Measurements from ENCODE around the gene PRKAG2.

The PRKAG2 gene

DNA sequence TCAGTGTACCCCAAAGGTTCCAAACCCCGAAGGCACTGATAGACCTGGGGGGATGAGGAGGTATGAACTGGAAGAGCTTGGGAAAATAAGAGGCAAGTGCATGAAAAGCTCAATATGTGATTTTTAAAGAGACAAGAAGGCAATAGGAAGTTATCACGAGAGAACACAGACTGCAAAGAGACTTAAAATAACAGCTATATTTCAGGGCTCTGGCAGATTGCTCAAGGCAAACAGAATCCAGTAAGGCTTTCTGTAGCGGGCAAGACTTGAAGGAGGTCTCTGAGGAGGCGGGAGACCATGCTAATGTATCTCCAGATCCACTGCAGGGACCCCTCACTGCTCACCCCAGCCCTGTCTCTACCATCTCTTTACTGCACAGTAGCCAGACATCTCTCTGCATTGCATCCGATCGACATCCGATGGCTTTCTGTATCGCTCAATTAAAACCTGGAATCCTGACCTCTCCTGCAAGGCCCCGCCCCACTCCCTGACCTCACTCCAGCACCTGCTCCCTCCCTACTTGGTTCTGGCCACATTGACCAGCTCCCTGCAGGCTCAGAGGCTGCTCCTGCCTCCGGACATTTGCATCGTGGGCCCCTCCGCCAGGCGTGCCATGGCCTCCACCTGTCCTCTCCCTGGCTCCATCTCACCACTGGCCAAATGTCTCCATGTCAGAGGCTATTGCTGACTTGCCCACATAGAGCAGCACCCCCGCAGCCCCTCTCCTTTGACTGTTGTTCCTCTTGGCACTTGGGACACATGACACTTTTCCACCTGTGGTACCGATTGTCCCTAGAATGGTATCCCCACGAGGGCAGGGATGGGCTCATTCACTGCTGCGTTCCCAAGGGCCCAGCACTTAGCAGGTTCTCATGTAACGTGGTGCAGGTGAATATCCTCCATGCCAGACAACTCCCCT lies 118.0 kb downstream of the PRKAG2 start:
- no peak for TF ChIP-seq EZH2phosphoT487 (IDR thresholded peaks at IDR 0.05; ENCODE audit: borderline replicate concordance)
- TF ChIP-seq, protein P1, sequence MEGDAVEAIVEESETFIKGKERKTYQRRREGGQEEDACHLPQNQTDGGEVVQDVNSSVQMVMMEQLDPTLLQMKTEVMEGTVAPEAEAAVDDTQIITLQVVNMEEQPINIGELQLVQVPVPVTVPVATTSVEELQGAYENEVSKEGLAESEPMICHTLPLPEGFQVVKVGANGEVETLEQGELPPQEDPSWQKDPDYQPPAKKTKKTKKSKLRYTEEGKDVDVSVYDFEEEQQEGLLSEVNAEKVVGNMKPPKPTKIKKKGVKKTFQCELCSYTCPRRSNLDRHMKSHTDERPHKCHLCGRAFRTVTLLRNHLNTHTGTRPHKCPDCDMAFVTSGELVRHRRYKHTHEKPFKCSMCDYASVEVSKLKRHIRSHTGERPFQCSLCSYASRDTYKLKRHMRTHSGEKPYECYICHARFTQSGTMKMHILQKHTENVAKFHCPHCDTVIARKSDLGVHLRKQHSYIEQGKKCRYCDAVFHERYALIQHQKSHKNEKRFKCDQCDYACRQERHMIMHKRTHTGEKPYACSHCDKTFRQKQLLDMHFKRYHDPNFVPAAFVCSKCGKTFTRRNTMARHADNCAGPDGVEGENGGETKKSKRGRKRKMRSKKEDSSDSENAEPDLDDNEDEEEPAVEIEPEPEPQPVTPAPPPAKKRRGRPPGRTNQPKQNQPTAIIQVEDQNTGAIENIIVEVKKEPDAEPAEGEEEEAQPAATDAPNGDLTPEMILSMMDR (conservative IDR thresholded peaks at IDR 0.05; ENCODE audit: low read length) = no peak
- Histone ChIP-seq H3K27me3 (ENCODE audit: insufficient read depth, low read length, poor library complexity, severe bottlenecking) (no peaks in the 10 kb centered on the region), H3K9me2 (replicated peaks; ENCODE audit: low read depth, low read length) (no peaks in the 10 kb centered on the region), H3K79me2 (ENCODE audit: insufficient read depth, low read length) (no peaks in the 10 kb centered on the region), H4K20me1 (ENCODE audit: insufficient read depth, low read length, poor library complexity, severe bottlenecking) (no peaks in the 10 kb centered on the region), H3K9ac (ENCODE audit: low read depth, low read length, poor library complexity, severe bottlenecking) (no peak overlapping the region), H3K4me2 (ENCODE audit: low read depth, low read length, poor library complexity, severe bottlenecking) (no peak overlapping the region), H3K4me3 (ENCODE audit: low read length, poor library complexity, severe bottlenecking) (no peak overlapping the region), H3F3A (ENCODE audit: low read depth) (no peaks in the 10 kb centered on the region), H2AFZ (ENCODE audit: low read length) (no peak overlapping the region), H3K4me1 (ENCODE audit: insufficient read depth, low read length, poor library complexity, severe bottlenecking) (peaks cover 19% of the 10 kb centered on the region), H3K9me3 (ENCODE audit: insufficient read depth, low read depth, low read length) (no peaks in the 10 kb centered on the region), H3K36me3 (ENCODE audit: insufficient read depth, low read length) (no peaks in the 10 kb centered on the region)

DNA sequence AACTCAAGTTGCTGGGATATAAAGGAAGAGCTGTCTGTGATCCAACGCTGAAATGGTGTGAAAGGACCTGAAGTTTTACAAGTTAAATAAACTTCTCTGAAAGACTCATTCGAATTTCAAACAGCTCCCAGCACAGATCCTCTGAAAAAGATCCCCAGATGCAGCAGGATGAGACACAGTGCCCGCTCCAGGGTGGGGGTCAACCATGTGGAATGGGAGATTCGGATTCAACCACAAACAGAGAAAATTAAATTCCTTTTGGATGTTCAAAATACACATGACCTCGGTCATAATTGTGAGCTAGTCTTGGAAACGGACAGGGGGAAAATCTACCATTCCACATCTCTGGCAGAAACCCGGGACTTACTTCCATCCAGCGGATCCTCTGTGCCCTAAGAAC lies 119.6 kb downstream of the PRKAG2 start:
- Histone ChIP-seq H3K9ac (ENCODE audit: low read depth, low read length, poor library complexity, severe bottlenecking) (no peak overlapping the region), H3K4me2 (ENCODE audit: low read depth, low read length, poor library complexity, severe bottlenecking) (no peak overlapping the region), H3F3A (ENCODE audit: low read depth) (no peaks in the 10 kb centered on the region)

DNA sequence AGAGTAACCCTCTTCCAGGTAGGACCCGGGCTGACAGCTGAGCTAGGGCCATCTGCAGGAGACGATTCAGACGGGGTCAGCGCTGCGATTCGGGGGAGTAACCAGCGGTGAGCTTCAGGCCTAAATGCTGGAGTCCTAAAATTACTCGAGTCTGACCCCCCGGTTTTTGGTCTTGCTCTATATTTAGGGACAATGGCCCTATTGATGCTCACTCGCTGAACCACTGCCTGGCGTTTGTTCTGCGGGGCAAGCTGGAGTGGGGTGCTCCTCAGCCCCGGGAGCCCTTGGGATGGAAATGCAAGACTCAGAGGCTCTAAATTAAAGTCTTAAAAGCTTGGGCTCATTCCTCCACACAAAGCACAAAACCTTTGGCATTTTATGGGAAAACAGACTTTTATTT lies 120.0 kb downstream of the PRKAG2 start:
- H2AFZ ChIP-seq (ENCODE audit: low read length) = no peak overlapping the region
- no peaks in the 10 kb centered on the region for H3K9me2 ChIP-seq (replicated peaks; ENCODE audit: low read depth, low read length)
- no peak overlapping the region for H3K4me2 ChIP-seq (ENCODE audit: low read depth, low read length, poor library complexity, severe bottlenecking)
- H3K27me3 ChIP-seq (ENCODE audit: insufficient read depth, low read length, poor library complexity, severe bottlenecking) = no peaks in the 10 kb centered on the region
- no peaks in the 10 kb centered on the region for H3F3A ChIP-seq (ENCODE audit: low read depth)
- H3K36me3 ChIP-seq (ENCODE audit: insufficient read depth, low read length) = no peaks in the 10 kb centered on the region
- no peak overlapping the region for H3K9ac ChIP-seq (ENCODE audit: low read depth, low read length, poor library complexity, severe bottlenecking)
- H3K79me2 ChIP-seq (ENCODE audit: insufficient read depth, low read length) = no peaks in the 10 kb centered on the region
- H3K9me3 ChIP-seq (ENCODE audit: insufficient read depth, low read depth, low read length) = no peaks in the 10 kb centered on the region
- no peak overlapping the region for H3K4me3 ChIP-seq (ENCODE audit: low read length, poor library complexity, severe bottlenecking)
- no peaks in the 10 kb centered on the region for H4K20me1 ChIP-seq (ENCODE audit: insufficient read depth, low read length, poor library complexity, severe bottlenecking)
- peaks cover 19% of the 10 kb centered on the region for H3K4me1 ChIP-seq (ENCODE audit: insufficient read depth, low read length, poor library complexity, severe bottlenecking)
- no peak for TF ChIP-seq EZH2phosphoT487 (IDR thresholded peaks at IDR 0.05; ENCODE audit: borderline replicate concordance)
- TF ChIP-seq, protein P1 (conservative IDR thresholded peaks at IDR 0.05; ENCODE audit: low read length) = no peak

More for the DNA sequence above, 119.6 kb downstream of the PRKAG2 start:
- no peaks in the 10 kb centered on the region for H3K36me3 ChIP-seq (ENCODE audit: insufficient read depth, low read length)
- no peaks in the 10 kb centered on the region for H3K27me3 ChIP-seq (ENCODE audit: insufficient read depth, low read length, poor library complexity, severe bottlenecking)
- no peak overlapping the region for H2AFZ ChIP-seq (ENCODE audit: low read length)
- H4K20me1 ChIP-seq (ENCODE audit: insufficient read depth, low read length, poor library complexity, severe bottlenecking) = no peaks in the 10 kb centered on the region
- no peak for TF ChIP-seq EZH2phosphoT487 (IDR thresholded peaks at IDR 0.05; ENCODE audit: borderline replicate concordance)
- TF ChIP-seq, protein P1 (conservative IDR thresholded peaks at IDR 0.05; ENCODE audit: low read length) = no peak
- no peaks in the 10 kb centered on the region for H3K79me2 ChIP-seq (ENCODE audit: insufficient read depth, low read length)
- no peaks in the 10 kb centered on the region for H3K9me2 ChIP-seq (replicated peaks; ENCODE audit: low read depth, low read length)
- H3K4me1 ChIP-seq (ENCODE audit: insufficient read depth, low read length, poor library complexity, severe bottlenecking) = peaks cover 19% of the 10 kb centered on the region
- no peaks in the 10 kb centered on the region for H3K9me3 ChIP-seq (ENCODE audit: insufficient read depth, low read depth, low read length)
- no peak overlapping the region for H3K4me3 ChIP-seq (ENCODE audit: low read length, poor library complexity, severe bottlenecking)
